ENCODE measurements around the gene COL11A1. TPM values are rescaled to one million over a fixed set of nuclear protein-coding genes. Genes with fewer than 3 reads are reported as not detected.
"Not testable (repeated sequence)": the region's sequence is repeated elsewhere in the genome, so short reads cannot be mapped to it uniquely, and the experiment has no call there.

The COL11A1 gene
- total RNA-seq, 2 experiments from 2014 or later = not detected

GRCh38 chr1:102952400-102952799, 155.9 kb downstream of the COL11A1 start:
- no peak overlapping the region for H3K4me3 Mint-ChIP-seq
- no peaks in the 10 kb centered on the region for H3K4me1 Mint-ChIP-seq (ENCODE audit: low read depth)
- CTCF ChIA-PET = no interaction called here
- no peaks in the 10 kb centered on the region for H3K36me3 Mint-ChIP-seq
- intact Hi-C loops (cut with micrococcal nuclease) = no loop called here
- H3K9me3 Mint-ChIP-seq = peaks cover 3% of the 10 kb centered on the region
- H3K27ac Mint-ChIP-seq = no peak overlapping the region
- DNase-seq = no peak
- H3K27me3 Mint-ChIP-seq = no peaks in the 10 kb centered on the region
- POLR2A ChIA-PET = no interaction called here

- peaks cover 2% of the 10 kb centered on the region for H3K9me3 Mint-ChIP-seq
Measured at GRCh38 chr1:102942324-102942723, 166.0 kb downstream of the COL11A1 start.

DNA sequence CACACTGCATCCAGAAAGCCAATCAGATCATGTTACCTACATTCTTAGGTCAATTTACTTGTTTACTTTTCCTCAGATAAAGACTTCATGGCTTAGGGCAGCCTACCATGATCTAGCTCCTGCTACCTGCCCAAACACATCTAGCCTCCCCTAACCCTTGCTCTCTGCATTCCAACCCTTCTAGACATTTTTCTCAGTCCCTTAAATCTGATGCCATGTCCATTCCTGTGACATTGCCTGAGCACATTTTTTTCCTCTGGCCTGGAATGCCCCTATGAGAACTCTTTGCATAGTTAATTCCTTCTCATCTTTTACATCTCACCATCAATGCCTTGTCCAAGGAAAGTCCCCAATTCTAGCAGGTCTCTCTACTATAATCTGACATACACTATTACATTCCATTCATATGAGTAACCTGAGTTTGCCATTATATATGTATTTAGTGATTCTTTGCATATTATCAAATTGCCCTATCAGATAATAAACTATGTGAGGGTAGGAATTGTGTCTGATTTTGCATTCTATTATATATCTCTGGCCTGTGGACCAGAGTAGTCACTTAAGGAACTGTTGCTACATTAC, 166.9 kb downstream of the COL11A1 start:
- ChIA-PET POLR2A (no interaction called here), CTCF (no interaction called here)
- H3K27ac Mint-ChIP-seq = no peak overlapping the region
- no peak overlapping the region for H3K4me3 Mint-ChIP-seq
- no peaks in the 10 kb centered on the region for H3K4me1 Mint-ChIP-seq (ENCODE audit: low read depth)
- H3K36me3 Mint-ChIP-seq = no peaks in the 10 kb centered on the region
- no peaks in the 10 kb centered on the region for H3K27me3 Mint-ChIP-seq
- no peak for DNase-seq
- intact Hi-C loops (cut with micrococcal nuclease) = no loop called here
- H3K9me3 Mint-ChIP-seq = peaks cover 2% of the 10 kb centered on the region

More at GRCh38 chr1:102942324-102942723, 166.0 kb downstream of the COL11A1 start:
- H3K36me3 Mint-ChIP-seq = no peaks in the 10 kb centered on the region
- H3K4me3 Mint-ChIP-seq = no peak overlapping the region
- CTCF ChIA-PET = no interaction called here
- H3K4me1 Mint-ChIP-seq (ENCODE audit: low read depth) = no peaks in the 10 kb centered on the region
- no peak for DNase-seq
- H3K27ac Mint-ChIP-seq = no peak overlapping the region
- intact Hi-C loops (cut with micrococcal nuclease) = no loop called here
- POLR2A ChIA-PET = no interaction called here
- no peaks in the 10 kb centered on the region for H3K27me3 Mint-ChIP-seq

DNA sequence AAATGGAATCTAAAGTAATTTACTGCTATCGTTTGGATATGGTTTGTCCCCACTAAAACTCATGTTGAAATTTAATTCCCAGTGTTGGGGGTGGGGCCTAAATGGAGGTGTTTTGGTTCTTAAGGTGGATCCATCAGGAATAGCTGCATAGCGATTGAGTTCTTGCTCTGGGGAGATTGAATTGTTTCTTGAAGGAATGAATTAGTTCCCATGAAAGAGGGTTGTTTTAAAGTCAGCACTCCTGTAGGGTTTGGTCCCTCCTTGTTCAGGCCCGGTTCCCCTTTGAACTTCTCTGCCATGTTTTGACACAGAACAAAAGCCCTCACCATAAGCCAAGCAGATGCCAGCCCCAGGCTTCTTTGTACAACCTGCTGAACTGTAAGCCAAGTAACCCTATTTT, 170.9 kb downstream of the COL11A1 start:
- DNase-seq = no peak
- H3K9me3 Mint-ChIP-seq = no peaks in the 10 kb centered on the region
- no peak overlapping the region for H3K27ac Mint-ChIP-seq
- H3K4me1 Mint-ChIP-seq (ENCODE audit: low read depth) = no peaks in the 10 kb centered on the region
- H3K36me3 Mint-ChIP-seq = no peaks in the 10 kb centered on the region
- ChIA-PET CTCF (no interaction called here), POLR2A (no interaction called here)
- H3K27me3 Mint-ChIP-seq = no peaks in the 10 kb centered on the region
- intact Hi-C loops (cut with micrococcal nuclease) = no loop called here
- H3K4me3 Mint-ChIP-seq = no peak overlapping the region

DNA sequence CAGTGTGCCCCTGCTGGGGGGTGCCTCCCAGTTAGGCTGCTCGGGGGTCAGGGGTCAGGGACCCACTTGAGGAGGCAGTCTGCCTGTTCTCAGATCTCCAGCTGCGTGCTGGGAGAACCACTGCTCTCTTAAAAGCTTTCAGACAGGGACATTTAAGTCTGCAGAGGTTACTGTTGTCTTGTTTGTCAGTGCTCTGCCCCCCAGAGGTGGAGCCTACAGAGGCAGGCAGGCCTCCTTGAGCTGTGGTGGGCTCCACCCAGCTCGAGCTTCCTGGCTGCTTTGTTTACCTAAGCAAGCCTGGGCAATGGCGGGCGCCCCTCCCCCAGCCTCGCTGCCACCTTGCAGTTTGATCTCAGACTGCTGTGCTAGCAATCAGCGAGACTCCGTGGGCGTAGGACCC, 175.0 kb downstream of the COL11A1 start:
- H3K9me3 Mint-ChIP-seq; H3K4me1 Mint-ChIP-seq (ENCODE audit: low read depth); H3K4me3 Mint-ChIP-seq; POLR2A ChIA-PET; H3K36me3 Mint-ChIP-seq; H3K27ac Mint-ChIP-seq; DNase-seq; CTCF ChIA-PET; intact Hi-C loops (cut with micrococcal nuclease); H3K27me3 Mint-ChIP-seq: not testable (repeated sequence)

GRCh38 chr1:102919659-102920058, 188.7 kb downstream of the COL11A1 start:
- Mint-ChIP-seq H3K27me3 (no peaks in the 10 kb centered on the region), H3K4me1 (ENCODE audit: low read depth) (no peaks in the 10 kb centered on the region), H3K4me3 (no peak overlapping the region), H3K27ac (no peak overlapping the region), H3K9me3 (no peaks in the 10 kb centered on the region), H3K36me3 (no peaks in the 10 kb centered on the region)
- DNase-seq = no peak
- POLR2A ChIA-PET = no interaction called here
- intact Hi-C loops (cut with micrococcal nuclease) = no loop called here
- CTCF ChIA-PET = no interaction called here

DNA sequence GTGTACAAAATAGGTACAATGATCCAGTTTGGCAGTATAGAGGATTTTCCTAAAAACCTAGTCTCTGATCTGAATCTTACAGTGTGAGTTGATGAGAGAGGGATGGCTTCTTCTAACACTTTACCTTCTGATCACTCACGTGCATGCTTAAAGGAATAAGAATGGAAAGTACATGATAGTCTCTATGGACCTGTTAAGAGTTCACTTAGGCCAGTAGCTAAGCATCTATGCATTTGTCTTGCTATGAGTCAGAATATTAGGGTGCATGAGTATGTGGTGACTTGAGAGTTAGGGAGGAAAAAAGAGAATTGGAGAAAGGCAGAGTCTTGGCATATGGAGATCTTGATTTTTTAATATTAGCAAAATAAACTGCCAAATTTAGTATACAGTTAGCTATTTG, 206.3 kb downstream of the COL11A1 start:
- intact Hi-C loops (cut with micrococcal nuclease) = no loop called here
- POLR2A ChIA-PET = no interaction called here
- DNase-seq = no peak

DNA sequence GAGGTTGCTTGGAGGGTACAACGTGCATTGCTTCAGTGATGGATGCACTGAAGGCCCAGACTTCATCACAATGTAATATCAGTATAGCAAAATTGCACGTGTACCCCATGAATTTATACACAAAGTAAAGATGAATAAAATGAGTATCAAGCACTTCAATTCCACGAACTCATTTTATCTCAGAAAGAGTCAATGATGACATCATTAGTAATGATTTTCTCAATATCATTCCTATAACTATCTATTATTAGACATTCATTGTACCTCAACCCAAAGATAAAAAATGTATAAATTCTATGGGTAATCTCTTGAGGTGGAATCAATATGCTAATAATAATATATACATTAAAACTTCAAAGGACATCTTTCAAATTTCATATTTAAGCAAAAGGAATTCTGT, 208.4 kb downstream of the COL11A1 start:
- H3K9me3 Mint-ChIP-seq = peaks cover 3% of the 10 kb centered on the region
- no peak overlapping the region for H3K27ac Mint-ChIP-seq
- H3K4me3 Mint-ChIP-seq = no peak overlapping the region
- intact Hi-C loops (cut with micrococcal nuclease) = no loop called here
- H3K4me1 Mint-ChIP-seq (ENCODE audit: low read depth) = no peaks in the 10 kb centered on the region
- no peaks in the 10 kb centered on the region for H3K36me3 Mint-ChIP-seq
- CTCF ChIA-PET = no interaction called here
- POLR2A ChIA-PET = no interaction called here
- no peak for DNase-seq
- no peaks in the 10 kb centered on the region for H3K27me3 Mint-ChIP-seq

More for the DNA sequence above, 206.3 kb downstream of the COL11A1 start:
- H3K4me1 Mint-ChIP-seq (ENCODE audit: low read depth) = no peaks in the 10 kb centered on the region
- CTCF ChIA-PET = no interaction called here
- no peaks in the 10 kb centered on the region for H3K27me3 Mint-ChIP-seq
- H3K9me3 Mint-ChIP-seq = peaks cover 3% of the 10 kb centered on the region
- H3K4me3 Mint-ChIP-seq = no peak overlapping the region
- no peaks in the 10 kb centered on the region for H3K36me3 Mint-ChIP-seq
- no peak overlapping the region for H3K27ac Mint-ChIP-seq

DNA sequence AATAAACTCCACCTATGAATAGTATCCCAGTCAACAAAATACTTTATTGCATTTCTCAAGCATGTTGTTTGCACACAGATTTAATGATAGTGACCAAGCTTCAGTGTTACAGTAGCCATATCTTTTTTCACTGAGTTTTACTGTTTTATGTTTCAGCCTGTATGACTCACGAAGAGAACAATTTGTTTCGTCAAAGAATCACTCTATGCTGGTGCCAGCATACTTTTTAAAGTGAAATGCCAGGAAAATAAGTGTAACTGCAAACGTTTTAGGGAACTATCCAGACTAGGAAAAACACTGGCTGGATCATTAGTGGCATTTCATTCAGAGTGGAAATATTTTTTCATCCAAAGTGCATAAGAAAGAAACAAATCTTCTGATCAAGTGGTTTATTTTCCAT, 210.8 kb downstream of the COL11A1 start:
- no peak for DNase-seq
- no peaks in the 10 kb centered on the region for H3K27me3 Mint-ChIP-seq
- ChIA-PET CTCF (no interaction called here), POLR2A (no interaction called here)
- intact Hi-C loops (cut with micrococcal nuclease) = no loop called here
- H3K36me3 Mint-ChIP-seq = no peaks in the 10 kb centered on the region
- no peak overlapping the region for H3K27ac Mint-ChIP-seq
- no peak overlapping the region for H3K4me3 Mint-ChIP-seq
- H3K4me1 Mint-ChIP-seq (ENCODE audit: low read depth) = no peaks in the 10 kb centered on the region
- peaks cover 3% of the 10 kb centered on the region for H3K9me3 Mint-ChIP-seq

DNA sequence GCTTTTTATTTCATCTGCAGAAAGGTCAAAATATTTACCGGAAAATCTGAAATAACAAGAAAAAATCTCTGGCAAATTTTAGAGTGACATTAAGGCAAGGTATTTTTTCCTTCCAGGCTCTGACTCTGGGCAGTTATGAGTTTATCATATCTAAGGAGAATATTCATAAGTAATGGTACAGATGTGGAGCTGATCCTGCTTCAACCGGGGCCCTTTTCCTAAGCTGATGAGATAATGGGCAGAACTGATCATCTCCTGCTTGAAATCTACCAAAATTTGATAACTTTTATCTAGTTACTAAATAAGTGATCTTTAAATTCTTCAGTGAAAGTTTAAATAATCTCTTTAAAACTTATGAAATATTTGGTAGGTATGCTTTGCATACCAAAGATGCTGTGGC, 211.6 kb downstream of the COL11A1 start:
- Mint-ChIP-seq H3K4me3 (no peak overlapping the region), H3K27ac (no peak overlapping the region), H3K27me3 (no peaks in the 10 kb centered on the region)

DNA sequence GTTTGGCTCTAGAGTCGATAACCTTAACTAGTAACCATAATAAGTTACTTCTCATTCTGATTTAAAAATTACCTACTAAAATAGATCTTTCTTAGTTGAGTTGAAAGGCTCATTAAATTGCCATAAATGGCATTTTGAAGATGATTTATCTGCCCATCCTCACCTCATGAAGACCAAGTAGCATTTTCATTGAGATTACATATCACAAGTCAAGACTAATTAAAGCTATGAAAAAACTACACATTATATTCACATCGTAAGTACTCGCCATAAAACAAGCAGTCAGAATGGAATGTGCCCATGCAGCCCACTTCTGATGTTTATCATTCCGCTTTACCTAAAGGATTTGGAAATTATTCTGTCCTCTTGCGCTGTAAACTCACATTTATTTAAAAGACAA, 212.0 kb downstream of the COL11A1 start:
- Mint-ChIP-seq H3K27me3 (no peaks in the 10 kb centered on the region), H3K4me3 (no peak overlapping the region), H3K36me3 (no peaks in the 10 kb centered on the region), H3K4me1 (ENCODE audit: low read depth) (no peaks in the 10 kb centered on the region), H3K27ac (no peak overlapping the region), H3K9me3 (no peaks in the 10 kb centered on the region)
- ChIA-PET POLR2A (no interaction called here), CTCF (no interaction called here)
- intact Hi-C loops (cut with micrococcal nuclease) = no loop called here
- DNase-seq = no peak

More for the DNA sequence above, 211.6 kb downstream of the COL11A1 start:
- ChIA-PET CTCF (no interaction called here), POLR2A (no interaction called here)
- no peaks in the 10 kb centered on the region for H3K9me3 Mint-ChIP-seq
- H3K4me1 Mint-ChIP-seq (ENCODE audit: low read depth) = no peaks in the 10 kb centered on the region
- no peak for DNase-seq
- intact Hi-C loops (cut with micrococcal nuclease) = no loop called here
- no peaks in the 10 kb centered on the region for H3K36me3 Mint-ChIP-seq

GRCh38 chr1:102891868-102892625, 216.3 kb downstream of the COL11A1 start:
- Mint-ChIP-seq H3K36me3 (no peaks in the 10 kb centered on the region), H3K27me3 (no peaks in the 10 kb centered on the region), H3K4me1 (ENCODE audit: low read depth) (no peaks in the 10 kb centered on the region), H3K27ac (no peak overlapping the region), H3K4me3 (no peak overlapping the region), H3K9me3 (no peaks in the 10 kb centered on the region)
- ChIA-PET CTCF (no interaction called here), POLR2A (no interaction called here)
- intact Hi-C loops (cut with micrococcal nuclease) = no loop called here
- DNase-seq = no peak

DNA sequence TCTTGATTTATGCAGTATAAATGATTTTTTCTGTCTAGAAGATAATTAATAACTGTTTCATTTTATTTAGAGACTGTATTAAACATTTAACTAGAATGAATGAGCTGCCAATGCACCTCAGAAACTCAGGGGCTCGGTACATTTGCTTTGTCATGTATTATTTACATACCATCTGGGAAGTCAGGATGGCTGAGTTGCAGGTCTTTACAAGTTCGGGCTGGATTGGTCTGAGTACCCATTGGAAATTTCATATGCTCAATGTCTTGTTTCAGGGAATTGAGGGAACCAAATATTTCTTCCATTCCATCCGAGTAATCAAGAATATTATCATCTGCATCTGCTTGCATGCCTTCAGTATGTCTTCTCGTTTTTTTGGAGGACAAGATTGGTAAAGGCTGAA, 221.7 kb downstream of the COL11A1 start:
- H3K9me3 Mint-ChIP-seq = no peaks in the 10 kb centered on the region
- ChIA-PET CTCF (no interaction called here), POLR2A (no interaction called here)
- intact Hi-C loops (cut with micrococcal nuclease) = no loop called here
- no peak for DNase-seq
- no peaks in the 10 kb centered on the region for H3K4me1 Mint-ChIP-seq (ENCODE audit: low read depth)
- H3K27me3 Mint-ChIP-seq = no peaks in the 10 kb centered on the region
- H3K27ac Mint-ChIP-seq = no peak overlapping the region
- H3K4me3 Mint-ChIP-seq = no peak overlapping the region
- no peaks in the 10 kb centered on the region for H3K36me3 Mint-ChIP-seq

All from activated CD4-positive, alpha-beta memory T cell treated with anti-CD3 and anti-CD28 coated beads for 36 hours (primary cell).